HG02678 (cell line): Measurements from ENCODE around the gene PARP15.
A peak's percentile ranks its signal among the peaks of the same experiment; 100 is the strongest.

ENCODE experiments used
- ATAC-seq: cut with Tn5 transposase; IDR thresholded peaks from one replicate; pipeline ENCODE4 v1.9.1; 2021; ENCODE audit warnings: mild to moderate bottlenecking, moderate library complexity; ENCODE audit not compliant: unreplicated experiment

The PARP15 gene

DNA sequence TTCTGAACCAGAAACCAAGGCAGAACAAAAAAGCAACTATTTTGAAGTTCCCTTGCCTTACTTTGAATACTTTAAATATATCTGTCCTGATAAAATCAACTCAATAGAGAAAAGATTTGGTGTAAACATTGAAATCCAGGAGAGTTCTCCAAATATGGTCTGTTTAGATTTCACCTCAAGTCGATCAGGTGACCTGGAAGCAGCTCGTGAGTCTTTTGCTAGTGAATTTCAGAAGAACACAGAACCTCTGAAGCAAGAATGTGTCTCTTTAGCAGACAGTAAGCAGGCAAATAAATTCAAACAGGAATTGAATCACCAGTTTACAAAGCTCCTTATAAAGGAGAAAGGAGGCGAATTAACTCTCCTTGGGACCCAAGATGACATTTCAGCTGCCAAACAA is 8.7 kb upstream of the PARP15 start:
- no peak for ATAC-seq

DNA sequence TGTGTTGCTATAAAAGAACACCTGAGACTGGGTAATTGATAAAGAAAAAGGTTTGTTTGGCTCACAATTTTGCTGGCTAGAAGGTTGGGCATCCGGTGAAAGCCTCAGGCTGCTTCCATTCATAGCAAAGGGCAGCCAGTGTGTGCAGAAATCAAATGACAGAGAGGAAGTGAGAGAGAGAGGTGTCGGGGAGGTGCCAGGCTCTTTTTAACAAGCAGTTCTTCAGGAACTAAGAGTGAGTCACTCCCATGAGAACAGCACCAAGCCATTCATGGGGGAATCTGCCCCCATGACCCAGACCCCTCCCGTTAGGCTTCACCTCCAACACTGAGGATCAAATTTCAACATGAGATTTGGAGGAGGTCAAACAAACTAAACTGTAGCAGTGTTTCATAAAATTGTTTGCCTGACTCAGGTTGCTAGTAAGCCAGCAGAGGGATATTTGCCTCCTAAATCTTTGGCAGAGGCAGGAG is 4.5 kb upstream of the PARP15 start:
- ATAC-seq: peak; percentile 24

DNA sequence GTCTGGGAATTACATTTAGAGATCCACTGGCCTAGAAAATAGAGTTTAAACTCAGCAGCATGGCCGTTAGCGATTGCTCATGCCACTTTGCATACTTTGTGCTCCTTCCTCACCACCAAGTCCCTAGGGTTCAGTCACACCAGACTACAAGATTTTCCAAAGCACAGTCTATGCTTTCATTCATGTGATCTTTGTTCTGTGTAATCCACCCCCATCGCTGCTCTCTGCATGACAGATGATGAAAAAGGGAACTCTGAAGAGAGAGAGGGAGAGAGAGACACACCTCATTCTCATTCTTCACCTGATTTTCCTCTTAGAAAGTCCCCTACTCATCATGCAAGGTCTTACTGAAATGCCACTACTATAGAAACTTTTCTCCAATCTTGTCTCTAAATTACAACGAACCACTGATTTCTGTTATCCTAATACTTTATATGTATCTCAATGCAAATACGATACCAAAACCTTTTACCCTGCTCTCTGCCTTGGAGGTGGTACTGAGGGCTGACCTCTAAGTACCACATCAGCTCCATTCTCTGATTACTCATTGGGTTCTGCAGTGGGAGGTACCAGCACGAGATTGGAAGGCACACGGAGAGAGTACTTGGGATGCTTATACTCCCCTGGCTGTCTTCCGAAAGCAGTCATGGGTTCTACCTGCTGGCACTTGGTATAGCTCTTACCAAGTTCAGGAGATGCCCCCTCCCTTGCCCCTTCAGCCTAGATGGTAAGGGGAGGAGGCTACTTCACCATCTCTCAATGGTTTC is 1.1 kb upstream of the PARP15 start:
- ATAC-seq: peak; percentile 86

DNA sequence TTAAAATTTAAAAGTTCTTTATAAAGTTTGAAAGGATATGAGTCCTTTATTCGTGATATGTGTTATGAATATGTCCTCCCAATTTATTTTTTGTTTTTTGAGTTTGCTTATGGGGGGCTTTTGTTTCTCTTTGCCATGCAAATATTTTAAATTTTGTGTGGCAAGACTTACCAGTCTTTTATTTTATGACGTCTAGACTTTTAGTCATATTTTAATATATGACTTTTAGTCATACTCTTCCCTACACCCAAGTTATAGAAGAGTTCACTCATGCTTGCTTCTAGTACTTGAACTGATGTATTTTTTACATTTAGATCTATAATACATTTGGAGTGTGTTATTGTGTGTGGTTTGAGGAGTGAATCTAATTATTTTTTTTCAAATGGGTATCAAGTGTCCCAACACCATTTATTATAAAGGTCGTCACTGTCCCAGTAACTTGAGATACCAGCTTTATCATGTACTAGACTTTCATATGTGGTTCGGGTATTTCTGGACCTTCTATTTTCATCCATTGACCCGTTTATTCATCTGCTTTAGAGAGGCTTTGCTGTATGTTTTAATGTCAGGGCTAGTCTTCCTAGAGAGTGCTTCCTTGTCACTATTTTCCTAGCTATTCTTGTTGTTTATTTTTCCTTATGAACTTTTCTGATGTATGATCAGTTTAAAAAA is 755 bp downstream of the PARP15 start:
- no peak for ATAC-seq

DNA sequence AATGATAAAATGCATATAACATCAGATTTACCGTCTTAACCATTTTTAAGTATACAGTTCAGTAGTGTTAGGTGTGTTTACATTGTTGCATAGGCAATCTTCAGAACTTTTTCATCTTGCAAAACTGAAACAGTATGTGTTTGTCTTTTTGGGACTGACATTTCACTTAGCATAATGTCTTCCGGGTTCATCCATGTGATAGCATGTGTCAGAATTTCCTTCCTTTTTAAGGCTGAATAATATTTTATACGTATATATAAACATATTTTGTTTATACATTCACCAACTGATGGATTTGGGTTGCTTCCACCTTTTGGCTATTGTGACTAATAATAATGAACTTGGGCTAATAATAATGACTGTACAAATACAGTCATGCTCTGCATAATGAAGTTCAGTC is 3.0 kb downstream of the PARP15 start:
- no peak for ATAC-seq

DNA sequence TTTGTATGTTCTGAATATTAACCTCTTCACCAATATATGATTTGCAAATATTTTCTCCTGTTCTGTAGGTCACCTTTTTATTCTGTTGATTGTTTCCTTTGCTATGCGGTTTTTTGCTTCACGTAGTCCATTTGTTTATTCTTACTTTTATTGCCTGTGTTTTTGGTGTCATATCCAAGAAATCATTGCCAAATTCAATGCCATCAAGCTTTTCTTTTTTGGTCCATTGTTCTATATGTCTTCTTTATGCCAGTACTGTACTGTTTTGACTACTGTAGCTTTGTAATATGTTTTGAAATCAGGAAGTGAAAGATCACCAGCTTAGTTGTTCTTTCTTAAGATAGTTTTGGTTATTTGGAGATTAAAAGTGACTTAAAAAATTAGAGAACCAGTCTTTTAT is 4.2 kb downstream of the PARP15 start:
- ATAC-seq: no peak

DNA sequence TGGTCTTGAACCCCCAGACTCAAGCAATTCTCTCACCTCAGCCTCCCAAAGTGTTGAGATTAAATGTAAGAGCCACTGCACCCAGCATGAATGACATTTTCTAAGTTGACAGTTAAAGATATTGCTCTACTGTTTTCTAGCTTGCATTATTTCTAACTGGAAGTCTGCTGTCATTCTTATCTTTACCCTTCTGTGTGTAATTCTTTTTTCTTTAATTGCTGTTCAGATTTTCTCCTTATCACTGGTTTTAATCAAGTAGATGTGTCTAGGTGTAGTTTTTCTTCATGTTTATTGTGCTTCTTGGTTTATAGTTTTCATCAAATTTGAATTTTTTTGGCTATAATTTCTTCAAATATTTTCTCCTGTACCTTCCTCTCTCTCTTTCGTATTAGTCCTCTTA is 4.9 kb downstream of the PARP15 start:
- ATAC-seq: no peak

DNA sequence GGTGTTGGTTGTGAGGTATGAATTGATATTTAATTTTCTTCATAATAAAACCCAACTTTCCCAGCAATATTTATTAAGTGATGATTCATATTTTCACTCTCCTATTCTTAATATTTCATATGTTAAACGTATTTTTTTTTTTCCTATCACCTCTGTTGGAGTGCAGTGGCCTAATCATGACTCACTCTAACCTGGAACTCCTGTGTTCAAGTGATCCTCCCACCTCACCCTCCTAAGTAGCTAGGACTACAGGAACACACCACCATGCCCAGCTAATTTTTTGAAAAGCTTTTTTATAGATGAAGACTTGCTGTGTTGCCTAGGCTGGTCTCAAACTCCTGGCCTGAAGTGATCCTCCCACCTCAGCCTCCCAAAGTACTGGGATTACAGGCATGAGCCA is 8.6 kb downstream of the PARP15 start:
- no peak for ATAC-seq

DNA sequence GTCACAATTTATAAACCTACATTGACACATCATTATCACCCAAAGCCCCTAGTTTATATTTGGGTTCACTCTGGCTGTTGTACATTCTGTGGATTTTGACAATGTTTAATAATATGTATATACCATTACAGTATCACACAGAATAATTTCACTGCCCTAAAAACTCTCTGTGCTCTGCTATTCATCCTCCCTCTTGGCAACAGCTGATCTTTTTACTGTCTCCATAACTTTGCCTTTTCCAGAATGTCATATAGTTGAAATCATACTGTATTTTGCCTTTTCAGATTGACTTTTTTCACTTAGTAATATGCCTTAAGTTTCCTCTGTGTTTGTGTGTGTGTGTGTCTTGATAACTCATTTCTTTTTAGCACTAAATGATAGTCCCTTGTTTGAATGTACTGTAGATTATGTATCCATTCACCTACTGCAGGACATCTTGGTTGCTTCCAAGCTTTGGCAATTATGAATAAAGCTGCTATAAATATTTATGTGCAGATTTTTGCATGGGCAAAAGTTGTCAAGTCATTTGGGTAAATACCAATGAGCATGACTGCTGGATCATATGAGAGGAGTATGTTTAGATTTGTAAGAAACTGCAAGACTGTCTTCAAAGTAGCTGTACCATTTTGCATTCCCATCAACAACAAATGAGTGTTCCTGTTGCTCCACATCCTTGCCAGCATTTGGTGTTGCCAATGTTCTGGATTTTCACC is 9.5 kb downstream of the PARP15 start:
- no peak for ATAC-seq

DNA sequence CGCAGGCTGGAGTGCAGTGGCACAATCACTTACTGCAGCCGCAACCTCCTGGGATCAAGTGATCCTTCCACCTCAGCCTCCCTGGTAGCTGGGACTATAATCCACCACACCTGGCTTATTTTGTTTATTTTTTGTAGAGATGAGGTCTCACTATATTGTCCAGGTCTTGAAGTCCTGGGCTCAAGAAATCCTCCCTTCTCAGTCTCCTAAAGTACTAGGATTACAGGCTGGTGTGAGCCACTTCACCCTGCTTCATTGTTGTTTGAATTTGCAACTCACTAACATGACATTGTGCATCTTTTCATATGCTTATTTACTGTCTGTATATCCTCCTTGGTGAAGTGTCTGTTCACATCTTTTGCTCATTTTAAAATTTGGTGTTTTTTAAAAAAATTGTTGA is 10.1 kb downstream of the PARP15 start:
- ATAC-seq: no peak

DNA sequence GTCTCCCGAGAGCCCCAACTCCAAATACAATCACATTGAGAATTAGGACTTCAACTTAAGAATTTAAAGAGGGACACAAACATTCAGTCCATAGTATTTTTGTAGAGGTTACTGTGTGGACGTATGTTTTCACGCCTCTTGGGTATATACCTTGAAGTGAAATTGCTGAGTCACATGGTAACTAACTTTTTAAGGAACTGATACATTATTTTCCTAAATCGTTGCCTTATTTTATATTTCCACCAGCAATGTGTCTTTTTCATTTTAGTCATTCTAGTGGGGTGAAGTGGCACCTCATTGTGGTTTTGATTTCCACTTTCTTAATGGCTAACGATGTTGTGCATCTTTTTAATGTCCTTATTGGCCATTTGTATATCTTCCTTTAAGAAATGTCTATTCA is 11.8 kb downstream of the PARP15 start:
- peak; percentile 52 for ATAC-seq

DNA sequence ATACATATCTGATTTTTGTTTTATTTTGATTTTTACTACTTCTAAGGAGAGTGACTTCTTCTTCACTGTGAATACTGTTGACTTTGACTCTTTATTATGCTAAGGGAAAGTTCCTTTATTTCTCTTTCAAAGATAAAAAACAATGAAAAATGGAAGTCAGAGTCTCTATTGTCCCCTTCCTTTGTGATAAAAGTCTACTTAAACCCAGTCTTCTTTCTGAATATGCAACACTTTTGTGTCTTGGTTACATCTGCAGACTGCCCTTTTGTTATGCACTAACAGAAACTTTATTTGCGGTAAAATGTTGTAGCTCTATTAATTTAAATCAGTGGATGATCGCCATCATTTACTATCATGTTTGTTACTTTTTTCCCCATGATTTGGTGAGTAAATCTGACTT is 13.2 kb downstream of the PARP15 start:
- no peak for ATAC-seq

DNA sequence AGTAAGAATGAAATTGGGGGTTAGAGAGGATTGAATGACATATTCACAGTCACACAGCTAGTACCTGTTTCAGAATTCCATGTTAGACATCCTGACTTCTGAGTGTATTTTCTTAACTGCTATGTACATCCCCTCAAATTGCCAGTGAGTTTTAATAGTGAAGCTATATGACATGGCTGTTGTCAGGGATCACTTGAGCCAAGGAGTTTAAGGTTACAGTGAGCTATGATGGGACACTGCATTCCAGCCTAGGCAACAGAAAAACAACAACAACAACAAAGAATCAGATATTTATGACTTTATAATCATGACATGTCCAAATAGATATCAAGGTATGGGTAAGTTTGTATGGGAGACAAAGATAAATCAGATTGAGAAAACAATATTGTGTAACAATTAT is 16.6 kb downstream of the PARP15 start:
- ATAC-seq: no peak

DNA sequence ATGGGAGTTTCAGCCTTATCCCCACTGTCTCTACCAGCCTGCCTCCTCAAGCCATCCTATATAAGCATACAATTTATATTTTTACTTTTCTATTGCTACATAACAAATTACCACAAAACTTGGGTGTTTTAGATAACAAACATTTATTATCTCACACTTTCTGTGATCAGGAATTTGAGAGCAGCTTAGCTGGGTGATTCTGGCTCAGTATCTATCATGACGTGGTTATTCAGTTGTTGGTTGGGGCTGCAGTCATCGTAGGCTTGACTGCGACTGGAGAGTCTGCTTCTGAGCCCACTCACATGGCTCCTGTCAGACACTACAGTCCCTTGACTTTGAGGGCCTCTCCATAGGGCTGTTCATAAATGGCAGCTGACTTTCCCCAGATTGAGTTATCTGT is 20.7 kb downstream of the PARP15 start:
- no peak for ATAC-seq

DNA sequence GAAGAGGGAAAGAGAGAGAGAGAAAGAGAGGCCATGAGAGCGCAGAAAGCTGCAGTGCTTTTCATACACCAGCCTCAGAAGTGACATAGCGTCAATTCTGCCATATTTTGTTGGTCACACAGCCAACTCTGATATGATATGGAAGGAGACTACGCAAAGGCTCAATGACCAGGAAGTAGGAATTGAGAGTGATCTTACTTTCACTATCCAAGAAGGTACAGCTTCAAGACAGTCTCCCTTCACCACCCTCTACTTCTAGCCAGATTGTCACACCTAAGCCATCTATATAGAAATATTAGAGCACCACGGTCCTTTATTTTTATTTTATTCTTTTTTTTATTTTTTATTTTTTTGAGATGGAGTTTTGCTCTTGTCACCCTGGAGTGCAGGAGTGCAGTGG is 21.1 kb downstream of the PARP15 start:
- ATAC-seq: no peak

DNA sequence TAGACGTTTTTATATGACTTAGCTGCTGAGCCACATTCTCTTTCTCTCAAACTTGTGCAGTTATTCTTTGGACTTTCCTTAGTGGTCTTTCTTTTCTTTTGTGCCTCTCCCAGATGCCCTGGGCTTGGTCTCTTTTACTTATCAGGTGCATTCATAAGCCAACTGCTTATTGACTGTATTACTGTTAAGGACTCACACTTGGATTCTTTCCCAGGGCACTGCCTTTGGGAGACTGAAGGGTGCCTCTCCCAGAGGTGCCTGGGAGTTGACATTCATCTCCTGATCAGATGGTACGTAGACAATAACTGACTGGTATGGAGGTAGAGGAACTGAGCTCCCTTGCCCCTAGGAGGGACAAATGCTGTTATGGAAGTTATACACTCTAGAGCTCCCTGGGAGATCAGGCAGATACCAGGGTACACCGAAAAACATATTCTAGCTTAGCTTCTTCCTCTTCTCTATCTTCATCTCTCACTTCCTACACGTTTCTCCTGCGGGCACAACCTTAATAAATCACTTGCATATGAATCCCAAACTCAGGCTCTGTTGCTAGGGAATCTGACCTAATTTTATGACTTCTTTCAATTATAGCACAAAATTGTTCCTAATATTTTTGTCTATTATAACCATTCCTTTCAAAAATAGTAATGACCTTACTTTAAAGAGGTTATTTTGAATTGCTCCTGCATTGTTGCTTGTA is 24.7 kb downstream of the PARP15 start:
- ATAC-seq: no peak

DNA sequence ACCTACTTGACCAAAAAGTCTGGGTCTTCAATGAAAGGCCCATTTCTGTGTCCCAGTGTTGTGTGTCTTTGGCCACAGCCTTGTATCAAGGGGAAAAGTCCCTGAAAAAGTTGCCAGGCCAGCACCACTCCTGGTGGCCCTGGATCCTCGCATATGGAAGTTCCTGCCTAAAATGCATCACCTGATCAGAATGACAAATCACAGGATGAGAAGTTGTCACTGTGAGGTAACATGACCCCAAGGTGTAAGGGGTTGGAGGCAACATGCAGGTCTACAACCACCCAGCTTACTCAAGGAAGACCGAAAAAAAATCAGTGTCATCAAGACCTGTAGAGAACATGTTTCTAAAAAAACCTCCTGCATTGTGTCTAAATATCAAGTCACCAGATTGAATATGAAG is 25.6 kb downstream of the PARP15 start:
- no peak for ATAC-seq

DNA sequence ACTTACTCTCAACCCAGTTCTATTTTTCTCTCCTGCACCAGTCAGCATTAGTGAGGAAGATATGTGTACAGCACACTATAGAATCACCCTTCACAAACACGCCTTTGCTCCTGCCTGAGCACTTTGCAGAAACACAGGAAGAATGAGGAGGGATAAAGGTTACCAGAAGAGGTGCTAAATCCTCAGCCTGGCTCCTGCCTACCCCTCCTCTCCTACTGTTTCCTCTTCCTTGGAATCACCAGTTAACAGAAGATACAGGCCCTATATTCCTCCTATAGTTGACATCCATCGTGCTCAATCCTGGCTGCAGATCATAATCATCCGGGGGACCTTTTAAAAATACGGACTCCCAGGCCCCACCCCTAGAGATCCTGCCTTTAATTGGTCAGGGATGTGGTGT is 28.9 kb downstream of the PARP15 start:
- ATAC-seq: no peak

DNA sequence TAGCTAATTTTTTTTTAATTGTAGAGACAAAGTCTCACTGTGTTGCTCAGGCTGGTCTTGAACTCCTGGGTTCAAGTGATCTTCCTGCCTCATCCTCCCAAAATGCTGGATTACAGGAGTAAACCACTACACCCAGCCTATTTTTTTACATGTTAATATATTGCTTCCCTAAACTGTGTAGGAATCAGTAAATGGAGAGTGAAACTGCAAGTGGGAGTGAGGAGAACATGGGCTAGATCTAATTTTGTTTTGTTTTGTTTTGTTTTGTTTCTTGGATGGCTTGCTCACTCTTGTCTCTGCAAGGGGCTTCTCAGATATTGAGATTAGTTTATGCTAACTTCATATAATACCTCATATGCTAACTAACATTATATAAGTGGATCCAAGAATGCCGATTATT is 31.5 kb downstream of the PARP15 start:
- ATAC-seq: no peak

DNA sequence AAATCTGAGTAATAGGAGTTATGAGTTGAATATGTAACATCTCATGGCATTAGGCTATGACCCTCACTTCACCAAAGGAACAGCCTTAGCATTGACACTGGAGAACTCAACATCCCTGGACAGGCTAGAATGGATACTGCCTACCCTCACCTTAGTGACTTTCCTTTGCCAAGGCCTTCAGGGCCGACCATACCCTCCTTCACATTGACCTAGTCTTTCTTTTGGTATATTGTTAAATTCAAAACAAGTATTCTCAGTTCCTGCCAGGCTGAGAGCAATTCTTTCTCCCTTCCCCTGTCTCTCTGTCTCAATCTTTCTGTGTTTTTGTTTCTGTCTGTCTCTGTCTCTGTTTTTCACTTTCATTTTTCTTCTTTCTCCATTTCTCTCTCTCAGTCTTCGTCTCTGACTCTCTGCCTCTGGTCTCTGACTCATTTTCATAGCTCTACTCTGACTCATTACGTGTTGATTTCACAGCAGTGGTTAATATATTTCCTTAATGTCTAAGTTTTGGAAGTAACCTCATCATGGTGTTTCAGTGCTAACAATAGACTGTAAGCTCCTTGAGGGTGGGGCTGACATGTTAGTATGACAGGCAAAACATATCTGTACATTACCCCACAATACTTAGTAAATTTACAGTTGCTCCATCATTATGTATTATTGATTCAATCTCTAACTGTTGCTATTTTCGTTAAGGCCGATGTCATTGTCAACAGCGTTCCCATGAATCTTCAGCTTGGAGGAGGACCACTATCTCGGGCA is 32.5 kb downstream of the PARP15 start:
- ATAC-seq: peak; percentile 93

DNA sequence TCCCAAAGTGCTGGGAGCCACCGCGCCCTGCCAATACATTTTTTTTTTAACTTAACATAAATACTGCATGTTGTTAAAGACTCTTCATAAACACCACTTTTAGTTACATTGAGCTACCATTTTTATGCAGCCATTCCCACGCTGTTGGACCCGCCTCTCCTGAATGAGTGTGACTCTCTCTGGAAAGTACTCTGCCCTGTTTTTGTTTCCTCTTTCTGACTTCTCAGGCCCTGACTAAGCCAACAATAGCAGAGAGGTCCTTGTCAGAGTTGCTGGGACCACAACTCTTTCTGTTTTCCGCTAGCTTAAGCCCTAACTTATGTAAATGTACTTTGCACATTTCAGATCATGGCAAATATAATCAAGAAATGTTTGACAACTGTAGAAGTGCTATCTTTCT is 35.2 kb downstream of the PARP15 start:
- no peak for ATAC-seq
